OCI-LY1 (cell line): ENCODE results near the gene PEX6.

Experiments used
- H2AFZ ChIP-seq: fragments of 200-600 bp; sonication (generic), shearing (Covaris generic); 2 replicates; pipeline ENCODE4 v1.6.0; 2014; ENCODE audit warnings: antibody characterized with exemption, mild to moderate bottlenecking, low read length
- H3F3A ChIP-seq: fragments of 200-600 bp; sonication (generic), shearing (Covaris generic); 2 replicates; pipeline ENCODE4 v1.6.0; 2014; ENCODE audit warnings: mild to moderate bottlenecking, antibody characterized with exemption, low read length, moderate library complexity; ENCODE audit not compliant: insufficient read depth
- H3K27ac ChIP-seq: fragments of 200-600 bp; sonication (generic); 2 replicates; pipeline ENCODE4 v1.5.1; 2014; ENCODE audit warnings: low read length, mixed run types, mild to moderate bottlenecking, low read depth; ENCODE audit not compliant: poor library complexity, severe bottlenecking
- H3K27me3 ChIP-seq: fragments of 200-600 bp; sonication (generic); 2 replicates; pipeline ENCODE4 v1.6.0; 2014; ENCODE audit warnings: antibody characterized with exemption, mild to moderate bottlenecking, low read length, moderate library complexity; ENCODE audit not compliant: insufficient read depth
- H3K36me3 ChIP-seq: fragments of 200-600 bp; sonication (generic); 2 replicates; pipeline ENCODE4 v1.6.1; 2014; ENCODE audit warnings: mild to moderate bottlenecking, antibody characterized with exemption, low read length, moderate library complexity, mixed read lengths; ENCODE audit not compliant: insufficient read depth
- H3K4me1 ChIP-seq: fragments of 200-600 bp; sonication (generic); 2 replicates; pipeline ENCODE4 v1.5.1; 2014; ENCODE audit warnings: mild to moderate bottlenecking, low read length, moderate library complexity; ENCODE audit not compliant: insufficient read depth, severe bottlenecking
- H3K4me2 ChIP-seq: fragments of 200-600 bp; sonication (generic), shearing (Covaris generic); 2 replicates; pipeline ENCODE4 v1.6.1; 2014; ENCODE audit warnings: low read length
- H3K4me3 ChIP-seq: fragments of 200-600 bp; sonication (generic); 2 replicates; pipeline ENCODE4 v1.5.1; 2014; ENCODE audit warnings: low read length, low read depth, mild to moderate bottlenecking, mixed read lengths; ENCODE audit not compliant: poor library complexity, severe bottlenecking
- H3K79me2 ChIP-seq: fragments of 200-600 bp; shearing (Covaris generic); 2 replicates; pipeline ENCODE4 v1.6.1; 2016; ENCODE audit warnings: mixed run types, low read length, mixed read lengths; ENCODE audit not compliant: insufficient read depth
- H3K9ac ChIP-seq: fragments of 200-600 bp; sonication (generic), shearing (Covaris generic); 2 replicates; pipeline ENCODE4 v1.6.1; 2014; ENCODE audit warnings: mild to moderate bottlenecking, low read length, mixed read lengths
- H3K9me2 ChIP-seq: fragments of 200-600 bp; sonication (generic), shearing (Covaris generic); 2 replicates; pipeline ENCODE4 v1.6.1; 2014; ENCODE audit warnings: low read depth, mild to moderate bottlenecking, low read length, mixed read lengths
- H3K9me3 ChIP-seq: fragments of 200-600 bp; shearing (Covaris generic); 2 replicates; pipeline ENCODE4 v1.6.1; 2014; ENCODE audit warnings: low read length, mixed read lengths
- H4K20me1 ChIP-seq: fragments of 200-600 bp; sonication (generic), shearing (Covaris generic); 2 replicates; pipeline ENCODE4 v1.6.0; 2016; ENCODE audit warnings: mild to moderate bottlenecking, low read length; ENCODE audit not compliant: insufficient read depth
- CTCF ChIP-seq: fragments of 200-600 bp; sonication (generic), shearing (Covaris generic); IDR thresholded peaks from 2 replicates; pipeline ENCODE4 v1.5.1; 2017; ENCODE audit warnings: mild to moderate bottlenecking, antibody characterized with exemption, low read length, moderate library complexity, mixed read lengths
- EZH2 ChIP-seq: fragments of 200-600 bp; sonication (generic), shearing (Covaris generic); IDR thresholded peaks from 2 replicates; pipeline ENCODE4 v1.8.0; 2017; ENCODE audit warnings: borderline replicate concordance, mixed run types, mild to moderate bottlenecking, antibody characterized with exemption, low read length, moderate library complexity, mixed read lengths

PEX6 gene

GRCh38 chr6:42925248-42925857 is 53.6 kb downstream of the PEX6 start:
- Histone ChIP-seq H3K79me2 (peaks cover 1% of the 10 kb centered on the region; the same call in 1 of the 2 replicates), H3F3A (no peaks in the 10 kb centered on the region), H3K9me3 (no peaks in the 10 kb centered on the region), H3K4me3 (no peak overlapping the region), H3K4me1 (peaks cover 10% of the 10 kb centered on the region), H3K9me2 (no peaks in the 10 kb centered on the region), H3K27ac (no peak overlapping the region), H3K27me3 (no peaks in the 10 kb centered on the region), H2AFZ (no peak overlapping the region), H3K9ac (no peak overlapping the region), H4K20me1 (no peaks in the 10 kb centered on the region), H3K36me3 (no peaks in the 10 kb centered on the region), H3K4me2 (no peak overlapping the region)
- TF ChIP-seq EZH2 (no peak), CTCF (no peak)

GRCh38 chr6:42923666-42924065 is 55.3 kb downstream of the PEX6 start:
- no peaks in the 10 kb centered on the region for H3K9me2 ChIP-seq
- no peaks in the 10 kb centered on the region for H3K9me3 ChIP-seq
- H3K4me2 ChIP-seq: no peak overlapping the region
- no peaks in the 10 kb centered on the region for H3K79me2 ChIP-seq
- no peaks in the 10 kb centered on the region for H3K36me3 ChIP-seq
- no peak overlapping the region for H3K27ac ChIP-seq
- no peak overlapping the region for H3K9ac ChIP-seq
- H3K4me3 ChIP-seq: no peak overlapping the region
- H3K27me3 ChIP-seq: no peaks in the 10 kb centered on the region
- H3K4me1 ChIP-seq: peaks cover 8% of the 10 kb centered on the region
- no peak for TF ChIP-seq CTCF
- no peak for TF ChIP-seq EZH2
- no peak overlapping the region for H2AFZ ChIP-seq
- no peaks in the 10 kb centered on the region for H3F3A ChIP-seq
- H4K20me1 ChIP-seq: no peaks in the 10 kb centered on the region

- H3K27me3 ChIP-seq: no peaks in the 10 kb centered on the region
- H2AFZ ChIP-seq: no peak overlapping the region
- H3K27ac ChIP-seq: no peak overlapping the region
- H3K79me2 ChIP-seq: no peaks in the 10 kb centered on the region
- H4K20me1 ChIP-seq: no peaks in the 10 kb centered on the region
- no peaks in the 10 kb centered on the region for H3K4me1 ChIP-seq
- no peak for TF ChIP-seq CTCF
- H3K36me3 ChIP-seq: no peaks in the 10 kb centered on the region
- no peak overlapping the region for H3K4me2 ChIP-seq
- H3F3A ChIP-seq: no peaks in the 10 kb centered on the region
- no peak overlapping the region for H3K4me3 ChIP-seq
- no peaks in the 10 kb centered on the region for H3K9me2 ChIP-seq
- H3K9ac ChIP-seq: no peak overlapping the region
- H3K9me3 ChIP-seq: no peaks in the 10 kb centered on the region
These were observed 57.2 kb downstream of the PEX6 start for GRCh38 chr6:42921801-42922200.
